ENCODE data around the gene ZFAND2A.

Gene ZFAND2A

GRCh38 chr7:1192171-1192676 is 32.2 kb upstream of the ZFAND2A start (continued):
- TF ChIP-seq, protein P1, sequence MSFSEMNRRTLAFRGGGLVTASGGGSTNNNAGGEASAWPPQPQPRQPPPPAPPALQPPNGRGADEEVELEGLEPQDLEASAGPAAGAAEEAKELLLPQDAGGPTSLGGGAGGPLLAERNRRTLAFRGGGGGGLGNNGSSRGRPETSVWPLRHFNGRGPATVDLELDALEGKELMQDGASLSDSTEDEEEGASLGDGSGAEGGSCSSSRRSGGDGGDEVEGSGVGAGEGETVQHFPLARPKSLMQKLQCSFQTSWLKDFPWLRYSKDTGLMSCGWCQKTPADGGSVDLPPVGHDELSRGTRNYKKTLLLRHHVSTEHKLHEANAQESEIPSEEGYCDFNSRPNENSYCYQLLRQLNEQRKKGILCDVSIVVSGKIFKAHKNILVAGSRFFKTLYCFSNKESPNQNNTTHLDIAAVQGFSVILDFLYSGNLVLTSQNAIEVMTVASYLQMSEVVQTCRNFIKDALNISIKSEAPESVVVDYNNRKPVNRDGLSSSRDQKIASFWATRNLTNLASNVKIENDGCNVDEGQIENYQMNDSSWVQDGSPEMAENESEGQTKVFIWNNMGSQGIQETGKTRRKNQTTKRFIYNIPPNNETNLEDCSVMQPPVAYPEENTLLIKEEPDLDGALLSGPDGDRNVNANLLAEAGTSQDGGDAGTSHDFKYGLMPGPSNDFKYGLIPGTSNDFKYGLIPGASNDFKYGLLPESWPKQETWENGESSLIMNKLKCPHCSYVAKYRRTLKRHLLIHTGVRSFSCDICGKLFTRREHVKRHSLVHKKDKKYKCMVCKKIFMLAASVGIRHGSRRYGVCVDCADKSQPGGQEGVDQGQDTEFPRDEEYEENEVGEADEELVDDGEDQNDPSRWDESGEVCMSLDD (tag by site-specific recombination; IDR thresholded peaks at IDR 0.05): no peak
- TF ChIP-seq ZNF248 (tag by site-specific recombination; IDR thresholded peaks at IDR 0.05) (no peak), ZNF18 (tag by site-specific recombination; IDR thresholded peaks at IDR 0.05) (no peak), REPIN1 (tag by site-specific recombination; IDR thresholded peaks at IDR 0.05; ENCODE audit: low read depth) (no peak), ZNF76 (tag by site-specific recombination; IDR thresholded peaks at IDR 0.05; ENCODE audit: borderline replicate concordance, low read depth) (no peak), SCRT2 (tag by site-specific recombination; IDR thresholded peaks at IDR 0.05) (peak; percentile 77), ZNF133 (tag by site-specific recombination; IDR thresholded peaks at IDR 0.05) (0 out of 2 replicates have a peak, but pooled peaks have one; percentile 21), ZNF629 (tag by site-specific recombination; IDR thresholded peaks at IDR 0.05) (peak; percentile 75), ATF2 (tag by site-specific recombination; IDR thresholded peaks at IDR 0.05; ENCODE audit: low read depth) (peak; percentile 90), ZNF423 (tag by site-specific recombination; IDR thresholded peaks at IDR 0.05) (no peak), HOXC10 (CRISPR knock-in tag; IDR thresholded peaks at IDR 0.05) (no peak), ZNF140 (tag by site-specific recombination; IDR thresholded peaks at IDR 0.05) (no peak), ZNF560 (tag by site-specific recombination; IDR thresholded peaks at IDR 0.05; ENCODE audit: borderline replicate concordance) (no peak), ZFP41 (tag by site-specific recombination; IDR thresholded peaks at IDR 0.05; ENCODE audit: borderline replicate concordance) (no peak), OVOL3 (tag by site-specific recombination; IDR thresholded peaks at IDR 0.05) (no peak), ZNF777 (tag by site-specific recombination; IDR thresholded peaks at IDR 0.05; ENCODE audit: borderline replicate concordance) (no peak)

- Histone ChIP-seq H3K36me3 (ENCODE audit: control insufficient read depth in 2 of 2, insufficient read depth in 1 of 2, low read length in 2 of 2) (no peaks in the 10 kb centered on the region), H3K4me3 (ENCODE audit: low read depth, low read length) (no peak overlapping the region), H3K9me3 (ENCODE audit: control insufficient read depth, insufficient read depth, low read depth, low read length) (no peaks in the 10 kb centered on the region), H3K27ac (ENCODE audit: extremely low read depth, low read depth, low read length) (no peak overlapping the region), H3K4me1 (ENCODE audit: control insufficient read depth, insufficient read depth, low read length) (no peaks in the 10 kb centered on the region)
- TF ChIP-seq RBAK (tag by site-specific recombination; IDR thresholded peaks at IDR 0.05) (no peak), ZNF658 (tag by site-specific recombination; IDR thresholded peaks at IDR 0.05) (no peak), ZFHX2 (tag by site-specific recombination; conservative IDR thresholded peaks at IDR 0.05) (peak; percentile 98), SP2 (tag by site-specific recombination; IDR thresholded peaks at IDR 0.05) (0 out of 2 replicates have a peak, but pooled peaks have one; percentile 18), ZNF394 (tag by site-specific recombination; IDR thresholded peaks at IDR 0.05; ENCODE audit: borderline replicate concordance) (no peak), ZNF155 (tag by site-specific recombination; IDR thresholded peaks at IDR 0.05) (no peak), ZNF211 (tag by site-specific recombination; IDR thresholded peaks at IDR 0.05; ENCODE audit: low read depth) (no peak), EGR2 (tag by site-specific recombination; IDR thresholded peaks at IDR 0.05; ENCODE audit: low read depth) (peak; percentile 98)
- TF ChIP-seq, protein P2, sequence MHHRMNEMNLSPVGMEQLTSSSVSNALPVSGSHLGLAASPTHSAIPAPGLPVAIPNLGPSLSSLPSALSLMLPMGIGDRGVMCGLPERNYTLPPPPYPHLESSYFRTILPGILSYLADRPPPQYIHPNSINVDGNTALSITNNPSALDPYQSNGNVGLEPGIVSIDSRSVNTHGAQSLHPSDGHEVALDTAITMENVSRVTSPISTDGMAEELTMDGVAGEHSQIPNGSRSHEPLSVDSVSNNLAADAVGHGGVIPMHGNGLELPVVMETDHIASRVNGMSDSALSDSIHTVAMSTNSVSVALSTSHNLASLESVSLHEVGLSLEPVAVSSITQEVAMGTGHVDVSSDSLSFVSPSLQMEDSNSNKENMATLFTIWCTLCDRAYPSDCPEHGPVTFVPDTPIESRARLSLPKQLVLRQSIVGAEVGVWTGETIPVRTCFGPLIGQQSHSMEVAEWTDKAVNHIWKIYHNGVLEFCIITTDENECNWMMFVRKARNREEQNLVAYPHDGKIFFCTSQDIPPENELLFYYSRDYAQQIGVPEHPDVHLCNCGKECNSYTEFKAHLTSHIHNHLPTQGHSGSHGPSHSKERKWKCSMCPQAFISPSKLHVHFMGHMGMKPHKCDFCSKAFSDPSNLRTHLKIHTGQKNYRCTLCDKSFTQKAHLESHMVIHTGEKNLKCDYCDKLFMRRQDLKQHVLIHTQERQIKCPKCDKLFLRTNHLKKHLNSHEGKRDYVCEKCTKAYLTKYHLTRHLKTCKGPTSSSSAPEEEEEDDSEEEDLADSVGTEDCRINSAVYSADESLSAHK (tag by site-specific recombination; IDR thresholded peaks at IDR 0.05): no peak
- POLR2A ChIA-PET: no interaction called here
- CTCF ChIA-PET: interaction anchor here (0.7 kb wide), 2 partner anchors 15 to 310 kb away, joined by 3 to 4 read pairs; no protein-coding TSS in a partner anchor
Observed at GRCh38 chr7:1189986-1190772, 30.2 kb upstream of the ZFAND2A start.
